ENCODE results near the gene MVP. TPM values are rescaled to one million over a fixed set of nuclear protein-coding genes. Genes with fewer than 3 reads are reported as not detected.
"Not testable (repeated sequence)": the region's sequence is repeated elsewhere in the genome, so short reads cannot be mapped to it uniquely, and the experiment has no call there.

Gene MVP
- total RNA-seq, 4 donors from 2014 or later, result 101 to 151 (median 129) TPM

DNA sequence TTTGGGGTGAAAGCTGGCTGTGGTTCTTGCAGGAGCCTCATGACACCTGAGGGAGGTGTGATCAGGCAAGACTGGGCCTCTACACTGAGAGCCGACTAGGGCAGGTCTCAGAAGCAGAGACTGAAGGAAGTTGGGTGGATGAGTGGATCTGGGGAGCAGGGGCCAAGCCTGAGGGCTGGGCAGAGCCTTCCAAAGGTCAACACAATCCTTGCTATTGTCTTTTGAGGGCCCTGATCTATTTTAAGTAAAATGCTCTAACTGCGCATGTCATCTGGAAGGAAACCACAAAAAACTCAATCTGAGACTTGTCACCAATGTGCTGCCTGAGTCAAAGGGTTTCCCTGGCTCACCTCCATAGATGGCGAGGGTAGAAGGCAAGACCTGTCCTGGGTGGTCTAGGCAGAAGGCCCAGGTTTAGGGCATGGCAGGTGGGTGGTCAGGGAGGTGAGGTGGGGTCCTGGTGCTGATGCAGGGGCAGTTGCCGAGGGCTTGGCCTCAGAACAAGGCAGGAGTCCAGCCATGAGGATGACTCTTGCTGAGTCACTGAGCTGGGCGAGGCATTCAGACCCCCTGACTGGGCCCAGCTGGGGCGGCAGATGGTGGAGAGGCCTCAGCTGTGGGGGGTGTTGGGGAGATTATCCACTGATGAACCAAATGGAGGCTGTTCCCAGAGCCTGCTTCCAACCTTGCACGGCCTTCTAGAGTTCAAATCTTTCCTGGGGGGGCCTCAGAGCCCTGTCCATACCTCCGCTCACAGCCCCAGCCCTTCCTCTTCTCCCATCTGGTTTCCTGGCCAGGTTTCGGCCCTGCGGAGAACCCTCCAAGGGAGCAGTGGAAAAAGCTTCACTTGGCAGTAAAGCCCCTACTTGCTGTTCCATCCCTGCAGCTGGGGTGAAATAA is 5.1 kb downstream of the MVP start:
- TF ChIP-seq, protein P1, sequence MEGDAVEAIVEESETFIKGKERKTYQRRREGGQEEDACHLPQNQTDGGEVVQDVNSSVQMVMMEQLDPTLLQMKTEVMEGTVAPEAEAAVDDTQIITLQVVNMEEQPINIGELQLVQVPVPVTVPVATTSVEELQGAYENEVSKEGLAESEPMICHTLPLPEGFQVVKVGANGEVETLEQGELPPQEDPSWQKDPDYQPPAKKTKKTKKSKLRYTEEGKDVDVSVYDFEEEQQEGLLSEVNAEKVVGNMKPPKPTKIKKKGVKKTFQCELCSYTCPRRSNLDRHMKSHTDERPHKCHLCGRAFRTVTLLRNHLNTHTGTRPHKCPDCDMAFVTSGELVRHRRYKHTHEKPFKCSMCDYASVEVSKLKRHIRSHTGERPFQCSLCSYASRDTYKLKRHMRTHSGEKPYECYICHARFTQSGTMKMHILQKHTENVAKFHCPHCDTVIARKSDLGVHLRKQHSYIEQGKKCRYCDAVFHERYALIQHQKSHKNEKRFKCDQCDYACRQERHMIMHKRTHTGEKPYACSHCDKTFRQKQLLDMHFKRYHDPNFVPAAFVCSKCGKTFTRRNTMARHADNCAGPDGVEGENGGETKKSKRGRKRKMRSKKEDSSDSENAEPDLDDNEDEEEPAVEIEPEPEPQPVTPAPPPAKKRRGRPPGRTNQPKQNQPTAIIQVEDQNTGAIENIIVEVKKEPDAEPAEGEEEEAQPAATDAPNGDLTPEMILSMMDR (IDR thresholded peaks at IDR 0.05), result no peak
- DNase-seq (ENCODE audit: low spot score), result no peak
- ATAC-seq (ENCODE audit: low FRiP score), result peak; percentile 26

DNA sequence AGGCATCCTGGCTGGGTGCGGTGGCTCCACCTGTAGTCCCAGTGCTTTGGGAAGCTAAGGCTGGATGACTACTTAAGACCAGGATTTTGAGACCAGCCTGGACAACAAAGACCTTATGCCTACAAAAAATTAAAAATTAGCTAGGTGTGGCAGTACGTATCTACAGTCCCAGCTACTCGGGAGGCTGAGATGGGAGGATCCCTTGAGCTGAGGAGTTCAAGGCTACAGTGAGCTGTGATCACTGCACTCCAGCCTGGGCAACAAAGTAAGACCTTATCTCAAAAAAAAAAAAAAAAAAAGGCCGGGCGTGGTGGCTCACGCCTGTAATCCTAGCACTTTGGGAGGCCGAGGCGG is 6.1 kb downstream of the MVP start:
- TF ChIP-seq, protein P1 (IDR thresholded peaks at IDR 0.05), result no peak
- ATAC-seq (ENCODE audit: low FRiP score) (no peak), DNase-seq (ENCODE audit: low spot score) (no peak)

DNA sequence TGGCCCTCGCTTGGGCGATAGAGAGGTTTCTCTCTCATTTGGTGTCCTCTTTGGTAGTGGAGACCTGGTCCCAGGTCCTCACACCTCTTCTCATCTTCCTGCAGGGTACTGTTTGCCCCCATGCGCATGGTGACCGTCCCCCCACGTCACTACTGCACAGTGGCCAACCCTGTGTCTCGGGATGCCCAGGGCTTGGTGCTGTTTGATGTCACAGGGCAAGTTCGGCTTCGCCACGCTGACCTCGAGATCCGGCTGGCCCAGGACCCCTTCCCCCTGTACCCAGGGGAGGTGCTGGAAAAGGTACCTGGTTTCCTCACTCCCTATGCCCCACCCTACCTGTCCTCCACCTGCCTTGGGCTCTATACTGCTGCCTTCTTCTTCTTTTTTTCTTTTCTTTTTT is 10.5 kb downstream of the MVP start:
- no peak for DNase-seq (ENCODE audit: low spot score)
- no peak for ATAC-seq (ENCODE audit: low FRiP score)
- TF ChIP-seq, protein P1 (IDR thresholded peaks at IDR 0.05), result no peak

DNA sequence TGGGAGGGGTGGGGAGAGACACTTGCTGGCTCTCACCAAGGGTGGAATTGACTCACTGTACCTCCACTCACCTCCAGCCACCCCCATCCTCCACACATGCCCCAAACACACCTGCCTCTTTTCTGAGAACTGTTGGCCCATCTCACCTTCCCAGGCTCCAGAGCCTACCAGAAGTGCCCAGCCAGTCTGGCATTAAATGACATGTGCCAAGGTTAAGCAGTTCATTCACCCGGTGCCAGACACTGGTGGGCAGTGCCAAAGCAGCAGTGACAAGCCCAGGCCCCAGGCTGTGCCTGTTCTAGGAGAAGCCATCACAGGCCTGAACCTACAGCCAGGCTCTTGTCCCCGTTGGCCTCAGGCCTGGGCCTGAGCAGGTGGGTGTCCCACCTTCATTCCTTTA is 11.2 kb downstream of the MVP start:
- TF ChIP-seq, protein P1 (IDR thresholded peaks at IDR 0.05), result no peak
- ATAC-seq (ENCODE audit: low FRiP score), result no peak
- no peak for DNase-seq (ENCODE audit: low spot score)

DNA sequence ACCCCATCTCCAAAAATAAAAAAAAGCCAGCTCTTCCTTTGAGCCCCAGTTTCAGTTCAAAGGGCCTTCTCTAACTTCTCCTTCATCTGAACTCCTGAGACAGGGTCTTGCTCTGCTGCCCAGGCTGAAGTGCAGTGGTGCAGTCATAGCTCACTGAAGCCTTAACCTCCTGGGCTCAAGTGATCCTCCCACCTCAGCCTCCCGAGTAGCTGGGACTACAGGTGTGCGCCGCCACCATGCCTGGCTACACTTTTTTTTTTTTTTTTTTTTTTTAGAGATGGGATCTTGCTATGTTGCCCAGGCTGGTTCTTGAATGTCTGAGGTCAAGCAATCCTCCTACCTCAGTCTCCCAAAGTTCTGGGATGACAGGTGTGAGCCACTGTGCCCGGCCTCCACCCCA is 13.0 kb downstream of the MVP start:
- DNase-seq (ENCODE audit: low spot score); ATAC-seq (ENCODE audit: low FRiP score): not testable (repeated sequence)

DNA sequence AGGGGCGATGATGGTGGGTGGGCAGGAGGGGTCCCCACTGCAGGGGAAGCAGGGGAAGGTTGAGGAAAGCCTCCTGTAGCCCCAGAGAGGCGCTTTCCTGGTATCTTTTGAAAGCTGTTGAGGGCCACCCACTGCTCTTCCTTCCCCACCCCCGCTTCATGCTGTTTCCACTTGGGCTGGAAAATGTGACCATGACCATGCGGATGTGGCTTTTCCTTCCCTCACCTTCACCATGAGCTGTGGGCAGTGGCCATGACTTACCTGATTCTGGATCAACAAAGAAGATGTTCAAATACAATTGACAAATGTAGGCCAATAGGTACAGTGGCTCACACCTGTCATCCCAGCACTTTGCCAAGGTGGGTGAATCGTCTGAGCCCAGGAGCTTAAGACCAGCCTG is 13.8 kb downstream of the MVP start:
- no peak for ATAC-seq (ENCODE audit: low FRiP score)
- TF ChIP-seq, protein P1 (IDR thresholded peaks at IDR 0.05), result no peak

DNA sequence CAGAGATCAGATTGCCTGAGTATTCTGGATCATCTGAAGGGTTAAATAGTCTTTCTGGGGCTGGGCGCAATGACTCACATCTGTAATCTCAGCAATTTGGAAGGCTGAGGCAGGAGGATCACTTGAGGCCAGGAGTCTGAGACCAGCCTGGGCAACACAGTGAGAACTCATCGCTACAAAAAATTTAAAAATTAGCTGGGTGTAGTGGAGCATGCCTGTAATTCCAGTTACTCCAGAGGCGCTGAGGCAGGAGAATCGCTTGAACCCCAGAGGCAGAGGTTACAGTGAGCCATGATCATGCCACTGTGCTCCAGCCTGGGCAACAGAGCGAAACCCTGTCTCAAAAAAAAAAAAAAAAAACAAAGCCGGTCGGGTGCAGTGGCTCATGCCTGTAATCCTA is 15.7 kb downstream of the MVP start:
- TF ChIP-seq, protein P1 (IDR thresholded peaks at IDR 0.05), result no peak
- DNase-seq (ENCODE audit: low spot score), result no peak
- ATAC-seq (ENCODE audit: low FRiP score), result no peak

More for the DNA sequence above, 13.8 kb downstream of the MVP start:
- no peak for DNase-seq (ENCODE audit: low spot score)

All from omental fat pad (tissue), 4 donors.